HEK293 (cell line): Measurements from ENCODE around the gene IPO9.

Experiments used
- CTCF ChIA-PET: fragments of 350-600 bp; formaldehyde crosslinking; extraction: SDS; loops from one replicate; lab custom pipeline; 2021; ENCODE audit warnings: antibody characterized with exemption; lab: Yijun Ruan, JAX
- POLR2A ChIA-PET: fragments of 300-600 bp; formaldehyde crosslinking; extraction: SDS; loops from one replicate; lab custom pipeline; 2020; ENCODE audit warnings: antibody characterized with exemption, inconsistent platforms; lab: Yijun Ruan, JAX
- H3K27ac ChIP-seq: fragments of 200-500 bp; sonication (Bioruptor generic); 2 replicates; pipeline ENCODE4 v1.5.1; 2014; ENCODE audit warnings: low read depth, low read length, control low read depth, inconsistent platforms; ENCODE audit errors: extremely low read depth
- H3K36me3 ChIP-seq, 2 experiments: fragments of 200-500 bp in 1 of 2; sonication (Bioruptor generic) in 1 of 2; 1 replicate in 1 of 2; 2 replicates in 1 of 2; pipeline ENCODE4 v1.5.1; 2014 to 2017; ENCODE audit warnings: inconsistent platforms in 2 of 2, low read length in 2 of 2; ENCODE audit not compliant: control insufficient read depth in 2 of 2, insufficient read depth in 1 of 2
- H3K4me1 ChIP-seq: fragments of 200-500 bp; sonication (Bioruptor generic); 2 replicates; pipeline ENCODE4 v1.5.1; 2014; ENCODE audit warnings: mild to moderate bottlenecking, low read length, inconsistent platforms; ENCODE audit not compliant: control insufficient read depth, insufficient read depth
- H3K4me3 ChIP-seq: 2 replicates; pipeline ENCODE4 v1.5.1; 2011; ENCODE audit warnings: low read depth, mild to moderate bottlenecking, control low read depth, low read length, moderate library complexity
- H3K9me3 ChIP-seq: fragments of 200-500 bp; sonication (Bioruptor generic); 2 replicates; pipeline ENCODE4 v1.5.1; 2014; ENCODE audit warnings: low read depth, low read length, inconsistent platforms; ENCODE audit not compliant: control insufficient read depth, insufficient read depth
- BCL11A ChIP-seq: fragments of 450-650 bp; formaldehyde crosslinking; IDR thresholded peaks from 2 replicates; pipeline ENCODE4 v1.5.1; 2016; ENCODE audit warnings: low read depth, missing biosample characterization, missing genetic modification characterization
- CTCF ChIP-seq: fragments of 450-650 bp; formaldehyde crosslinking; IDR thresholded peaks from 2 replicates; pipeline ENCODE4 v1.5.1; 2016; ENCODE audit warnings: missing biosample characterization, missing genetic modification characterization
- EGR2 ChIP-seq: fragments of 450-650 bp; formaldehyde crosslinking; IDR thresholded peaks from 2 replicates; pipeline ENCODE4 v1.5.1; 2016; ENCODE audit warnings: low read depth, missing biosample characterization, missing genetic modification characterization
- GLIS1 ChIP-seq: fragments of 450-650 bp; formaldehyde crosslinking; IDR thresholded peaks from 2 replicates; pipeline ENCODE4 v1.5.1; 2016; ENCODE audit warnings: missing biosample characterization, missing genetic modification characterization
- GLIS2 ChIP-seq: fragments of 450-650 bp; formaldehyde crosslinking; IDR thresholded peaks from 2 replicates; pipeline ENCODE4 v1.5.1; 2016; ENCODE audit warnings: missing biosample characterization, missing genetic modification characterization
- KLF8 ChIP-seq: fragments of 450-650 bp; formaldehyde crosslinking; IDR thresholded peaks from 2 replicates; pipeline ENCODE4 v1.5.1; 2016; ENCODE audit warnings: missing biosample characterization, missing genetic modification characterization
- REPIN1 ChIP-seq: fragments of 450-650 bp; formaldehyde crosslinking; IDR thresholded peaks from 2 replicates; pipeline ENCODE4 v1.5.1; 2017; ENCODE audit warnings: missing biosample characterization, missing genetic modification characterization, low read depth
- SP7 ChIP-seq: fragments of 450-650 bp; formaldehyde crosslinking; IDR thresholded peaks from 2 replicates; pipeline ENCODE4 v1.5.1; 2016; ENCODE audit warnings: missing biosample characterization, missing genetic modification characterization
- ZBTB21 ChIP-seq: fragments of 450-650 bp; formaldehyde crosslinking; IDR thresholded peaks from 2 replicates; pipeline ENCODE4 v1.5.1; 2017; ENCODE audit warnings: missing biosample characterization, missing genetic modification characterization
- ZFP3 ChIP-seq: fragments of 450-650 bp; formaldehyde crosslinking; IDR thresholded peaks from 2 replicates; pipeline ENCODE4 v1.5.1; 2016; ENCODE audit warnings: low read depth, missing biosample characterization, missing genetic modification characterization
- ZFP37 ChIP-seq: fragments of 450-650 bp; formaldehyde crosslinking; IDR thresholded peaks from 2 replicates; pipeline ENCODE4 v1.5.1; 2016; ENCODE audit warnings: missing biosample characterization, missing genetic modification characterization
- ZIC2 ChIP-seq: fragments of 450-650 bp; formaldehyde crosslinking; IDR thresholded peaks from 2 replicates; pipeline ENCODE4 v1.5.1; 2016; ENCODE audit warnings: missing biosample characterization, missing genetic modification characterization
- ZNF10 ChIP-seq: fragments of 450-650 bp; formaldehyde crosslinking; IDR thresholded peaks from 2 replicates; pipeline ENCODE4 v1.5.1; 2017; ENCODE audit warnings: missing biosample characterization, missing genetic modification characterization
- ZNF114 ChIP-seq: fragments of 450-650 bp; formaldehyde crosslinking; IDR thresholded peaks from 2 replicates; pipeline ENCODE4 v1.5.0; 2017; ENCODE audit warnings: missing biosample characterization, missing genetic modification characterization
- ZNF138 ChIP-seq: fragments of 450-650 bp; formaldehyde crosslinking; IDR thresholded peaks from 2 replicates; pipeline ENCODE4 v1.5.1; 2016; ENCODE audit warnings: missing biosample characterization, missing genetic modification characterization, borderline replicate concordance
- ZNF157 ChIP-seq: fragments of 450-650 bp; formaldehyde crosslinking; IDR thresholded peaks from 2 replicates; pipeline ENCODE4 v1.5.1; 2016; ENCODE audit warnings: missing biosample characterization, missing genetic modification characterization
- ZNF16 ChIP-seq: fragments of 450-650 bp; formaldehyde crosslinking; IDR thresholded peaks from 2 replicates; pipeline ENCODE4 v1.5.1; 2016; ENCODE audit warnings: low read depth, missing biosample characterization, missing genetic modification characterization
- ZNF174 ChIP-seq: fragments of 450-650 bp; formaldehyde crosslinking; IDR thresholded peaks from 2 replicates; pipeline ENCODE4 v1.5.0; 2017; ENCODE audit warnings: missing biosample characterization, mild to moderate bottlenecking, missing genetic modification characterization
- ZNF202 ChIP-seq: fragments of 450-650 bp; formaldehyde crosslinking; IDR thresholded peaks from 2 replicates; pipeline ENCODE4 v1.5.1; 2016; ENCODE audit warnings: missing biosample characterization, missing genetic modification characterization, borderline replicate concordance
- ZNF274 ChIP-seq, 2 experiments: fragments of 200-500 bp in 1 of 2; fragments of 450-650 bp in 1 of 2; sonication (Bioruptor generic) in 1 of 2; formaldehyde crosslinking in 1 of 2; IDR thresholded peaks; 2 replicates each; pipeline versions ENCODE4 v1.5.1 to v1.6.1; 2014 to 2016; ENCODE audit warnings: borderline replicate concordance in 1 of 2, inconsistent platforms in 1 of 2, low read length in 1 of 2, missing biosample characterization in 1 of 2, missing genetic modification characterization in 1 of 2
- ZNF391 ChIP-seq: fragments of 450-650 bp; formaldehyde crosslinking; IDR thresholded peaks from 2 replicates; pipeline ENCODE4 v1.5.1; 2016; ENCODE audit warnings: low read depth, missing biosample characterization, missing genetic modification characterization, borderline replicate concordance
- ZNF514 ChIP-seq: fragments of 450-650 bp; formaldehyde crosslinking; IDR thresholded peaks from 2 replicates; pipeline ENCODE4 v1.5.1; 2016; ENCODE audit warnings: missing biosample characterization, missing genetic modification characterization
- ZNF555 ChIP-seq: fragments of 450-650 bp; formaldehyde crosslinking; conservative IDR thresholded peaks from 2 replicates; pipeline ENCODE4 v1.5.1; 2017; ENCODE audit warnings: missing biosample characterization, mild to moderate bottlenecking, missing genetic modification characterization, inconsistent platforms
- ZNF558 ChIP-seq: fragments of 450-650 bp; formaldehyde crosslinking; IDR thresholded peaks from 2 replicates; pipeline ENCODE4 v1.5.1; 2016; ENCODE audit warnings: missing biosample characterization, missing genetic modification characterization
- ZNF571 ChIP-seq: fragments of 450-650 bp; formaldehyde crosslinking; IDR thresholded peaks from 2 replicates; pipeline ENCODE4 v1.5.0; 2017; ENCODE audit warnings: missing biosample characterization, missing genetic modification characterization
- ZNF600 ChIP-seq: fragments of 450-650 bp; formaldehyde crosslinking; IDR thresholded peaks from 2 replicates; pipeline ENCODE4 v1.5.1; 2016; ENCODE audit warnings: missing biosample characterization, missing genetic modification characterization
- ZNF624 ChIP-seq: fragments of 450-650 bp; formaldehyde crosslinking; IDR thresholded peaks from 2 replicates; pipeline ENCODE4 v1.5.1; 2017; ENCODE audit warnings: missing biosample characterization, missing genetic modification characterization
- ZNF658 ChIP-seq: fragments of 450-650 bp; formaldehyde crosslinking; IDR thresholded peaks from 2 replicates; pipeline ENCODE4; 2016; ENCODE audit warnings: missing biosample characterization, missing genetic modification characterization
- ZNF76 ChIP-seq: fragments of 450-650 bp; formaldehyde crosslinking; IDR thresholded peaks from 2 replicates; pipeline ENCODE4; 2016; ENCODE audit warnings: low read depth, missing biosample characterization, missing genetic modification characterization, borderline replicate concordance
- ZNF776 ChIP-seq: fragments of 450-650 bp; formaldehyde crosslinking; IDR thresholded peaks from 2 replicates; pipeline ENCODE4 v1.5.0; 2017; ENCODE audit warnings: missing biosample characterization, missing genetic modification characterization, borderline replicate concordance
- ZSCAN23 ChIP-seq: fragments of 450-650 bp; formaldehyde crosslinking; IDR thresholded peaks from 2 replicates; pipeline ENCODE4 v1.5.1; 2016; ENCODE audit warnings: missing biosample characterization, missing genetic modification characterization
- TF ChIP-seq, protein P1 (sequence below): fragments of 450-650 bp; formaldehyde crosslinking; IDR thresholded peaks from 2 replicates; pipeline ENCODE4 v1.5.1; 2016; ENCODE audit warnings: missing biosample characterization, missing genetic modification characterization
- TF ChIP-seq, protein P2 (sequence below): fragments of 450-650 bp; formaldehyde crosslinking; IDR thresholded peaks from 2 replicates; pipeline ENCODE4 v1.5.1; 2016; ENCODE audit warnings: missing biosample characterization, missing genetic modification characterization, borderline replicate concordance
- TF ChIP-seq, protein P3 (sequence below): fragments of 450-650 bp; formaldehyde crosslinking; IDR thresholded peaks from 2 replicates; pipeline ENCODE4 v1.5.1; 2016; ENCODE audit warnings: missing biosample characterization, missing genetic modification characterization

The IPO9 gene

GRCh38 chr1:201881617-201882016 is 52.7 kb downstream of the IPO9 start:
- CTCF ChIA-PET: interaction anchor here (0.7 to 11.2 kb wide), 4 partner anchors 12 to 342 kb away, joined by 3 to 99 read pairs (median 8); partner anchors contain the start of gene IPO9

DNA sequence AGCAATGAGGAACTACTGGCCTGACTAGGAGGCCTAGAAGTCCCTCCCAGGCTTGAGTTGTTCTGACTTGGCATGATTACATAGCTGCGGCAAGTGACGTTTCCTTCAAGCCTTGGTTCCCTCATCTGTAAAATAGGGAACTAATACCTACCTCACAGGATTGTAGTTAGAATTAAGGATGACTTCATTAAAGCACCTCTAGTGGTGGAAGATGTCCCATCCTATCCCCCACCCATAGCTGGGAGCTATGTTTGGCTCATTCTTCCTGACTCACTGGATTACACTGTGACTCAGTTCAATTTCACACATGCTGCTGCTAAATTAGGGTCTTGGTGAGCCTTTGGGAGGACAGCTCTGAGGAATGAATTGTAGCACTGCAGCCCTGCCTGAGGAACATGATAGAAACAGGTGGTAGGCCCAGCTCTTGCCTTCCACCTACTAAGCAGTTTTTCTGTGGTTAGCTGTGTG is 53.7 kb downstream of the IPO9 start:
- no peak overlapping the region for H3K4me3 ChIP-seq
- no peaks in the 10 kb centered on the region for H3K4me1 ChIP-seq
- POLR2A ChIA-PET: interaction anchor here (0.5 to 0.6 kb wide), 2 partner anchors 152 to 450 kb away, joined by 3 to 5 read pairs; no protein-coding TSS in a partner anchor
- no peaks in the 10 kb centered on the region for H3K9me3 ChIP-seq
- H3K36me3 ChIP-seq: peaks cover 0 to 28% of the 10 kb centered on the region in 2 experiments; a peak in 2 of 3 replicates
- CTCF ChIA-PET: interaction anchor here (0.5 to 11.2 kb wide), 7 partner anchors 11 to 402 kb away, joined by 3 to 99 read pairs (median 3); partner anchors contain the start of gene RNPEP
- no peak overlapping the region for H3K27ac ChIP-seq
- TF ChIP-seq ZNF391 (no peak), ZIC2 (no peak), ZNF16 (tag by site-specific recombination) (no peak), ZNF157 (tag by site-specific recombination) (no peak), ZNF600 (peak; percentile 80), ZNF174 (tag by site-specific recombination) (no peak), ZNF274 (IDR thresholded peaks at IDR 0.05; ENCODE audit: low read length) (no peak), ZNF274 (tag by site-specific recombination; IDR thresholded peaks at IDR 0.05; ENCODE audit: borderline replicate concordance) (no peak), BCL11A (no peak), SP7 (peak; percentile 69), ZNF76 (tag by site-specific recombination) (no peak), GLIS1 (tag by site-specific recombination) (no peak), GLIS2 (no peak), ZFP3 (no peak), CTCF (tag by site-specific recombination) (0 out of 2 replicates have a peak, but pooled peaks have one; percentile 10), ZBTB21 (no peak; the same call in 1 of the 2 replicates)
- TF ChIP-seq, protein P1, sequence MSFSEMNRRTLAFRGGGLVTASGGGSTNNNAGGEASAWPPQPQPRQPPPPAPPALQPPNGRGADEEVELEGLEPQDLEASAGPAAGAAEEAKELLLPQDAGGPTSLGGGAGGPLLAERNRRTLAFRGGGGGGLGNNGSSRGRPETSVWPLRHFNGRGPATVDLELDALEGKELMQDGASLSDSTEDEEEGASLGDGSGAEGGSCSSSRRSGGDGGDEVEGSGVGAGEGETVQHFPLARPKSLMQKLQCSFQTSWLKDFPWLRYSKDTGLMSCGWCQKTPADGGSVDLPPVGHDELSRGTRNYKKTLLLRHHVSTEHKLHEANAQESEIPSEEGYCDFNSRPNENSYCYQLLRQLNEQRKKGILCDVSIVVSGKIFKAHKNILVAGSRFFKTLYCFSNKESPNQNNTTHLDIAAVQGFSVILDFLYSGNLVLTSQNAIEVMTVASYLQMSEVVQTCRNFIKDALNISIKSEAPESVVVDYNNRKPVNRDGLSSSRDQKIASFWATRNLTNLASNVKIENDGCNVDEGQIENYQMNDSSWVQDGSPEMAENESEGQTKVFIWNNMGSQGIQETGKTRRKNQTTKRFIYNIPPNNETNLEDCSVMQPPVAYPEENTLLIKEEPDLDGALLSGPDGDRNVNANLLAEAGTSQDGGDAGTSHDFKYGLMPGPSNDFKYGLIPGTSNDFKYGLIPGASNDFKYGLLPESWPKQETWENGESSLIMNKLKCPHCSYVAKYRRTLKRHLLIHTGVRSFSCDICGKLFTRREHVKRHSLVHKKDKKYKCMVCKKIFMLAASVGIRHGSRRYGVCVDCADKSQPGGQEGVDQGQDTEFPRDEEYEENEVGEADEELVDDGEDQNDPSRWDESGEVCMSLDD (tag by site-specific recombination): no peak
- TF ChIP-seq, protein P2, sequence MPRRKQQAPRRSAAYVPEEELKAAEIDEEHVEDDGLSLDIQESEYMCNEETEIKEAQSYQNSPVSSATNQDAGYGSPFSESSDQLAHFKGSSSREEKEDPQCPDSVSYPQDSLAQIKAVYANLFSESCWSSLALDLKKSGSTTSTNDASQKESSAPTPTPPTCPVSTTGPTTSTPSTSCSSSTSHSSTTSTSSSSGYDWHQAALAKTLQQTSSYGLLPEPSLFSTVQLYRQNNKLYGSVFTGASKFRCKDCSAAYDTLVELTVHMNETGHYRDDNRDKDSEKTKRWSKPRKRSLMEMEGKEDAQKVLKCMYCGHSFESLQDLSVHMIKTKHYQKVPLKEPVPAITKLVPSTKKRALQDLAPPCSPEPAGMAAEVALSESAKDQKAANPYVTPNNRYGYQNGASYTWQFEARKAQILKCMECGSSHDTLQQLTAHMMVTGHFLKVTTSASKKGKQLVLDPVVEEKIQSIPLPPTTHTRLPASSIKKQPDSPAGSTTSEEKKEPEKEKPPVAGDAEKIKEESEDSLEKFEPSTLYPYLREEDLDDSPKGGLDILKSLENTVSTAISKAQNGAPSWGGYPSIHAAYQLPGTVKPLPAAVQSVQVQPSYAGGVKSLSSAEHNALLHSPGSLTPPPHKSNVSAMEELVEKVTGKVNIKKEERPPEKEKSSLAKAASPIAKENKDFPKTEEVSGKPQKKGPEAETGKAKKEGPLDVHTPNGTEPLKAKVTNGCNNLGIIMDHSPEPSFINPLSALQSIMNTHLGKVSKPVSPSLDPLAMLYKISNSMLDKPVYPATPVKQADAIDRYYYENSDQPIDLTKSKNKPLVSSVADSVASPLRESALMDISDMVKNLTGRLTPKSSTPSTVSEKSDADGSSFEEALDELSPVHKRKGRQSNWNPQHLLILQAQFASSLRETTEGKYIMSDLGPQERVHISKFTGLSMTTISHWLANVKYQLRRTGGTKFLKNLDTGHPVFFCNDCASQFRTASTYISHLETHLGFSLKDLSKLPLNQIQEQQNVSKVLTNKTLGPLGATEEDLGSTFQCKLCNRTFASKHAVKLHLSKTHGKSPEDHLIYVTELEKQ (tag by site-specific recombination): no peak
- TF ChIP-seq, protein P3, sequence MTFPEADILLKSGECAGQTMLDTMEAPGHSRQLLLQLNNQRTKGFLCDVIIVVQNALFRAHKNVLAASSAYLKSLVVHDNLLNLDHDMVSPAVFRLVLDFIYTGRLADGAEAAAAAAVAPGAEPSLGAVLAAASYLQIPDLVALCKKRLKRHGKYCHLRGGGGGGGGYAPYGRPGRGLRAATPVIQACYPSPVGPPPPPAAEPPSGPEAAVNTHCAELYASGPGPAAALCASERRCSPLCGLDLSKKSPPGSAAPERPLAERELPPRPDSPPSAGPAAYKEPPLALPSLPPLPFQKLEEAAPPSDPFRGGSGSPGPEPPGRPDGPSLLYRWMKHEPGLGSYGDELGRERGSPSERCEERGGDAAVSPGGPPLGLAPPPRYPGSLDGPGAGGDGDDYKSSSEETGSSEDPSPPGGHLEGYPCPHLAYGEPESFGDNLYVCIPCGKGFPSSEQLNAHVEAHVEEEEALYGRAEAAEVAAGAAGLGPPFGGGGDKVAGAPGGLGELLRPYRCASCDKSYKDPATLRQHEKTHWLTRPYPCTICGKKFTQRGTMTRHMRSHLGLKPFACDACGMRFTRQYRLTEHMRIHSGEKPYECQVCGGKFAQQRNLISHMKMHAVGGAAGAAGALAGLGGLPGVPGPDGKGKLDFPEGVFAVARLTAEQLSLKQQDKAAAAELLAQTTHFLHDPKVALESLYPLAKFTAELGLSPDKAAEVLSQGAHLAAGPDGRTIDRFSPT: no peak

More at GRCh38 chr1:201881617-201882016, 52.7 kb downstream of the IPO9 start:
- Histone ChIP-seq H3K9me3 (no peaks in the 10 kb centered on the region), H3K27ac (no peak overlapping the region)
- TF ChIP-seq ZNF10 (tag by site-specific recombination): no peak
- TF ChIP-seq ZNF624: no peak
- no peak for TF ChIP-seq EGR2 (tag by site-specific recombination)
- TF ChIP-seq ZNF514 (tag by site-specific recombination): no peak
- no peak for TF ChIP-seq ZFP37
- TF ChIP-seq ZNF555 (tag by site-specific recombination): no peak
- TF ChIP-seq ZNF571 (tag by site-specific recombination): no peak
- TF ChIP-seq ZNF776: no peak
- no peak for TF ChIP-seq ZNF558 (tag by site-specific recombination)
- no peak for TF ChIP-seq ZSCAN23 (tag by site-specific recombination)
- TF ChIP-seq ZNF114 (tag by site-specific recombination): no peak
- TF ChIP-seq ZNF202 (tag by site-specific recombination): no peak
- TF ChIP-seq ZNF658: no peak
- no peak for TF ChIP-seq REPIN1
- no peak for TF ChIP-seq ZNF138 (tag by site-specific recombination)
- no peak for TF ChIP-seq KLF8 (tag by site-specific recombination)
- TF ChIP-seq GLIS1 (tag by site-specific recombination): no peak
- TF ChIP-seq, all 188 proteins: peak for 0
- POLR2A ChIA-PET: no interaction called here
- Histone ChIP-seq H3K36me3 (peaks cover 0 to 37% of the 10 kb centered on the region in 2 experiments; a peak in 2 of 3 replicates), H3K4me3 (no peak overlapping the region), H3K4me1 (no peaks in the 10 kb centered on the region)
